Dermis microvascular lymphatic vessel endothelial cell (primary cell): Measurements from ENCODE around the gene CIC. TPM values are rescaled to one million over a fixed set of nuclear protein-coding genes. Genes with fewer than 3 reads are reported as not detected.
"Not testable (repeated sequence)": the region's sequence is repeated elsewhere in the genome, so short reads cannot be mapped to it uniquely, and the experiment has no call there.

Experiments
- DNase-seq, 2 donors: peaks; one replicate each; pipeline versions ENCODE4 v3.0.0 to v3.0.0-alpha.2; 2010; ENCODE audit warnings: low read depth in 2 of 2
- total RNA-seq: library from RNA; depleted of rRNA; stranded (reverse); fragments of >200 nt; gene quantifications from 2 replicates; pipeline ENCODE4 v1.2.1, GENCODE V29; 2014

CIC gene
- total RNA-seq, 1 donor from 2014 or later: 8.7 TPM

GRCh38 chr19:42312370-42312769 is 43.3 kb downstream of the CIC start:
- no peak for DNase-seq

- DNase-seq: peak in 1 of 2 donors; percentile 56
Observed at GRCh38 chr19:42313096-42313839, 44.2 kb downstream of the CIC start, which contains the start of gene TMEM145. Gene TMEM145, plus strand, starts transcription at chr19:42313309. Its CDS starts 68 bp downstream, at chr19:42313377.

- no peak for DNase-seq
Observed at GRCh38 chr19:42313840-42314755, 45.0 kb downstream of the CIC start.

- no peak for DNase-seq
Observed at GRCh38 chr19:42315024-42315423, 46.0 kb downstream of the CIC start.

- no peak for DNase-seq
Observed at GRCh38 chr19:42316223-42317211, 47.5 kb downstream of the CIC start.

GRCh38 chr19:42317535-42317934 is 48.5 kb downstream of the CIC start:
- DNase-seq: no peak

- DNase-seq: no peak
Observed at GRCh38 chr19:42322305-42322704, 53.3 kb downstream of the CIC start.

- DNase-seq: no peak
Observed at GRCh38 chr19:42323473-42323851, 54.4 kb downstream of the CIC start.

GRCh38 chr19:42323852-42324654 is 55.0 kb downstream of the CIC start:
- DNase-seq: no peak

- no peak for DNase-seq
Observed at GRCh38 chr19:42324655-42325307, 55.7 kb downstream of the CIC start.

- peak; percentile 98 to 99 for DNase-seq
Observed at GRCh38 chr19:42325308-42325895, 56.4 kb downstream of the CIC start, which contains the start of gene MEGF8. Gene MEGF8, plus strand, starts transcription at chr19:42325635. Its CDS starts 609 bp downstream, at chr19:42326244.

- DNase-seq: no peak
Observed at GRCh38 chr19:42325896-42326771, 57.1 kb downstream of the CIC start.

GRCh38 chr19:42326969-42327368 is 57.9 kb downstream of the CIC start:
- DNase-seq: no peak

GRCh38 chr19:42327381-42327780 is 58.3 kb downstream of the CIC start:
- DNase-seq: no peak

GRCh38 chr19:42328106-42328505 is 59.1 kb downstream of the CIC start:
- no peak for DNase-seq

- no peak for DNase-seq
Observed at GRCh38 chr19:42328854-42329253, 59.8 kb downstream of the CIC start.

- DNase-seq: no peak
Observed at GRCh38 chr19:42330241-42330711, 61.2 kb downstream of the CIC start.

- DNase-seq: not testable (repeated sequence)
Observed at GRCh38 chr19:42331333-42331732, 62.3 kb downstream of the CIC start.
